Epithelial cell of prostate (primary cell): ENCODE measurements around the gene TRPM2.

Source experiments
- DNase-seq: peaks from one replicate; pipeline ENCODE4 v3.0.0-alpha.2; 2011; ENCODE audit warnings: low read depth, low spot score
- H3K27ac ChIP-seq: fragments of 450-650 bp; 2 replicates; pipeline ENCODE4 v1.5.1; 2017; ENCODE audit warnings: mild to moderate bottlenecking

TRPM2 gene

GRCh38 chr21:44370027-44370735 is 16.8 kb downstream of the TRPM2 start:
- no peak overlapping the region for H3K27ac ChIP-seq
- DNase-seq, result peak; percentile 26

GRCh38 chr21:44370786-44371410 is 17.5 kb downstream of the TRPM2 start:
- DNase-seq, result no peak
- H3K27ac ChIP-seq, result no peak overlapping the region

DNA sequence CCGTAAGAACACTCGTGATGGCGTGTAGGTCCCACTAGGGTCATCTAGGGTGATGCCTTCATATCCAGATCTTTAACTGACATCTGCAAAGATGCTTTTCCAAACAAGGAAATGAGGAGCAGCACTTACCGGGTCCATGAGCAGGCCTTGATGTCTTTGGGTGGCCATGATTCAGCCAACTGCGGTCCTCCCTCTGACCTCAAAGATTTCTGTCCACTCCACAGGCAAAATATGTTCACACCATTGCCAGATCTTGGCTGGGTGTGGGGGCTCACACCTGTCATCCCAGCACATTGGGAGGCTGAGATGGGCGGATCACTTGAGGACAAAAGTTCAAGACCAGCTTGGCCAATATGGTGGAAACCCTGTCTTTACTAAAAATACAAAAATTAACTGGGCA is 18.2 kb downstream of the TRPM2 start:
- no peak for DNase-seq
- no peak overlapping the region for H3K27ac ChIP-seq

DNA sequence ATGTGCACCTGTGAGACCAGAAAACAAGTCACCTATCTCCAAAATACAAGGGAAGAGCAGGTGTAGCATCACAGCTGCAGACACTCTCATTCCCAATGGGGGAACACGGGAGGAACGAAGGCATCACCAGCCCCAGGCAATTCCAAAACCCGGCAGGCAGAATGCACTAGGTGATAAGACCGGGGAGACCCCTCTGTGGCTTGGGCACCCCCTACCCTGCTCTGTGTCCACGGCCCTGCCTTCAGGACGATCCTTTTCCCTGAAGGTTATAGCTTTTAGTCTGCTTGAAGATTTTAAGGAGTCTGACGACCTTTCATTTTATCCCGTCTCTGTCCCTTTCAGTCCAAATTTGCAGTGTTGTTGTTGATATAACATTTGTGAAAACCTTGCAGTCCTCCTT is 19.2 kb downstream of the TRPM2 start:
- no peak for DNase-seq
- no peak overlapping the region for H3K27ac ChIP-seq

DNA sequence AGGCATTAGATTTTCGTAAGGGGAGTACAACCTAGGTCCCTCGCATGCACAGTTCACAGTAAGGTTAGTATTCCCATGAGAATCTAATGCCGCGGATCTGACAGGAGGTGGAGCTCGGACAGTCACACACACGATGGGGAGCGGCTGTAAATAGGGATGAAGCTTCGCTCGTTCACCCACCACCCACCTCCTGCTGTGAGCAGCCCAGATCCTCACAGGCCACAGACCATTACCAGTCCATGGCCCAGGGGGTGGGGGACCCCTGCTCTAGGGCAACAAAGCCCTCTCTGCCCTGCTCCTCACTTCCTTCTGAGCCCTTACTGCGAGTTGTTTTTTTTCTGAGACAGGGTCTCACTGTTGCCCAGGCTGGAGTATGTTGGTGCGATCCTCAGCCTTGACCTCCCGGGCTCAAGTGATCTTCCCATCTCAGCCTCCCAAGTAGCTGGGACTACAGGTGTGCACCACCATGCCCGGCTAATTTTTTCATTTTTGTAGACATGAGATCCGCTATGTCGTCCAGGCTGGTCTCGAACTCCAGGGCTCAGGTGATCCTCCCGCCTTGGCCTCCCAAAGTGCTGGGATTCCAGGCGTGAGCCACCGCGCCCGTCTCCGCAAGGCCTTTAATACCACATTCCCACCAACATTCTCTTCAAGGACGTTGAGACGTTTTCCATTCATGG is 21.3 kb downstream of the TRPM2 start:
- DNase-seq, result no peak
- no peak overlapping the region for H3K27ac ChIP-seq

GRCh38 chr21:44375281-44375651 is 21.8 kb downstream of the TRPM2 start:
- no peak for DNase-seq
- H3K27ac ChIP-seq, result no peak overlapping the region

GRCh38 chr21:44375761-44376241 is 22.4 kb downstream of the TRPM2 start:
- H3K27ac ChIP-seq, result no peak overlapping the region
- DNase-seq, result no peak

- H3K27ac ChIP-seq, result no peak overlapping the region
- no peak for DNase-seq
Measured at GRCh38 chr21:44376606-44377005, 23.2 kb downstream of the TRPM2 start.

GRCh38 chr21:44377201-44377921 is 23.9 kb downstream of the TRPM2 start:
- H3K27ac ChIP-seq, result no peak overlapping the region
- DNase-seq, result no peak

GRCh38 chr21:44377922-44378645 is 24.7 kb downstream of the TRPM2 start:
- no peak overlapping the region for H3K27ac ChIP-seq
- DNase-seq, result no peak

GRCh38 chr21:44378646-44379514 is 25.5 kb downstream of the TRPM2 start:
- no peak overlapping the region for H3K27ac ChIP-seq
- DNase-seq, result no peak

DNA sequence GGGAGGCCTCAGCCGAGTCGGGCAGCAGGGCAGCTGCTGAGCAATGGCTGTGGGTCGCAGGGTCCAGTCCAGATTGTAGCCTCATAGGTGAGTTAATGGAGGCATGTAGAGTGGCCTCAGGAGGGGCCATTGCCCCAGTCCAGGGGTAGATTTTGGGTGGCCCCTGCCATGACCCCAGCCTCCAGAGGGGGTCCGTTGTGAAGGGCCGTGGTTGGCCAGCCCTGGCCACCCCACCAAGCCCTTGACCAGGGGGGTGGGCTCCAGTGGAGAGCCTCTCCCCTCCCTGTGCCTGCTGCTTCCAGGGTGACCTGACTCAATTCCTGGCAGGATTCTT is 26.1 kb downstream of the TRPM2 start:
- DNase-seq, result no peak

DNA sequence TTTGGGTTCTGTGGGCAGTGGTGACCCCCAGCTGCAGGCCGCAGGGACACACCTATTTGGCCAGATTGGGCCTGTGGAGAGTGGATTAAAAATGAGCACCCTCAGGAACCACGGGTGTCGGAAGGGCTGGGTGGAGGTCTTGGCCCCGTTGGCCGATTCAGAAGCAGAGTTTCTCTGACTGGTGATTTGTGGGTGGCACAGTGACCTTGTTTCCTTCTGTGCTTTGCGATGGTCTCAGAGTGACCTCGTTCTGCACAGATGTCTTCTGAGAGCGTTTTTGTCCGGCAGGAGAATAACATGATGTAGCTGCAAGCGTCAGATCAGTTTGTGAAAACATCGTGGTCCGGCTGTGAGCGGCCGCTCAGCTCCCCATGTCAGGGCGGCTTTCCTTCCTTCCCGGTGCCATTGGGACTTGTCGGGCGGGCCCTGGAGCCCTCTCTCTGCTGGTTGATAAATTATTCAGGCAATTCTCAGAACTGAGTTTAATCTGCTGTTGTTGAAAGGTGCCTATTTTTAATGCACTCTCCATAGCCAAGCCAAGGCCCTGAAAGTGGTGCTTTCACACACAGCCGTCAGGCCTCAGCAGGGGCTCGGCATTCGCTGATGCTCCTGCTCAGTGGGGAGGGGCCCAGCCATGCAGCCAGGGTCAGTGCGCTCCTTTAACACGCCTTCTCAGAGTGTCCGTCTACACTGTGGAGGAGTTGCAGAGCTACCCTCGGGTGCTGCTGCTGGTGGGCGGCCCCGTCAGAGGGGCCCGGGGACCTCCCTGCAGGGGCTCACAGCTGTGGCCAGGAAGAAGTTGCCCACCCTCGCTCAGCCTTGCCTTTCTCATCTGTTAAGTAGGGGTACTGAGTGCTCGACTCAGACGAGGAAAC is 26.8 kb downstream of the TRPM2 start:
- H3K27ac ChIP-seq, result no peak overlapping the region
- DNase-seq, result no peak

More for the DNA sequence above, 26.1 kb downstream of the TRPM2 start:
- H3K27ac ChIP-seq, result no peak overlapping the region

DNA sequence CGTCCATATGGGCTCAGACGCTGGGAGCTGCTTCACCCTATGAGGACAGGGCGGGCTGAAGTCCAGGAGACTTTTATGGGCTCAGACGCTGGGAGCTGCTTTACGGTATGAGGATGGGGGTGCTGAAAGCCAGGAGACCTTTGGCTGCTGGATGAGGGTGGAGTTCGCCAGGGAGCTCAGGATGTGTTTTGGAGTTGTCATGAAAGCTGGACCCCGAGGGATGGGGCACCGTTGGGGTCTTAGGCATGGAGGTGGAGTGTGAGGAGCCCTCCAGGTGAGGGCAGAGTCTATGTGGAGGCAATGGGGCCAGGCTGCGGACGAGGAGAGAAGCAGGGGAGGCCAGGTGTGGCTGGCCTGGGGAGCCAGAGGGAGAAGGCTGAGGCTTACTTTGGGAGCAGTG is 27.5 kb downstream of the TRPM2 start:
- H3K27ac ChIP-seq, result no peak overlapping the region
- DNase-seq, result no peak

GRCh38 chr21:44381874-44382273 is 28.5 kb downstream of the TRPM2 start:
- DNase-seq, result no peak
- H3K27ac ChIP-seq, result no peak overlapping the region

DNA sequence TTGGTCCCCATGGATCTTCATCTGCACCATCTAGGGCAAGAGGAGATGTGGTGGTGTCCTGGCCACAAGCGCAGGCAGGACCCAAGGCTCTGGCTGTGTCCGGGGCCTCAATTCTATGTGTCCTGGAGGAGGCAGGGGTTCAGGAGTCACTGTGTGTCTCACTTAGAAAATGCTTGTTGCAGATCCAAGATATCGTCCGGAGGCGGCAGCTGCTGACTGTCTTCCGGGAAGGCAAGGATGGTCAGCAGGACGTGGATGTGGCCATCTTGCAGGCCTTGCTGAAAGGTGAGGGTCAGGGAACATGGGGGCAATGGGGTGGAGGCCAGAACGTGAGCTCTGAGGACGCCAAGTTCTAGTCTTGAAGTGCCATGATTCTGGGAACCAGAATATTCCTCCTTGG is 29.1 kb downstream of the TRPM2 start:
- H3K27ac ChIP-seq, result no peak overlapping the region
- no peak for DNase-seq

- no peak for DNase-seq
- H3K27ac ChIP-seq, result no peak overlapping the region
Measured at GRCh38 chr21:44383216-44383615, 29.8 kb downstream of the TRPM2 start.

- no peak overlapping the region for H3K27ac ChIP-seq
- no peak for DNase-seq
Measured at GRCh38 chr21:44384968-44385367, 31.5 kb downstream of the TRPM2 start.
